Measurements from ENCODE around the gene TENM4.

GRCh38 chr11:78613378-78613813, 827.4 kb downstream of the TENM4 start:
- TF ChIP-seq, protein P1, sequence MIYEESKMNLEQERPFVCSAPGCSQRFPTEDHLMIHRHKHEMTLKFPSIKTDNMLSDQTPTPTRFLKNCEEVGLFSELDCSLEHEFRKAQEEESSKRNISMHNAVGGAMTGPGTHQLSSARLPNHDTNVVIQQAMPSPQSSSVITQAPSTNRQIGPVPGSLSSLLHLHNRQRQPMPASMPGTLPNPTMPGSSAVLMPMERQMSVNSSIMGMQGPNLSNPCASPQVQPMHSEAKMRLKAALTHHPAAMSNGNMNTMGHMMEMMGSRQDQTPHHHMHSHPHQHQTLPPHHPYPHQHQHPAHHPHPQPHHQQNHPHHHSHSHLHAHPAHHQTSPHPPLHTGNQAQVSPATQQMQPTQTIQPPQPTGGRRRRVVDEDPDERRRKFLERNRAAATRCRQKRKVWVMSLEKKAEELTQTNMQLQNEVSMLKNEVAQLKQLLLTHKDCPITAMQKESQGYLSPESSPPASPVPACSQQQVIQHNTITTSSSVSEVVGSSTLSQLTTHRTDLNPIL (CRISPR knock-in tag; IDR thresholded peaks at IDR 0.05; ENCODE audit: low read depth): no peak
- TF ChIP-seq ISL1 (CRISPR knock-in tag; IDR thresholded peaks at IDR 0.05) (no peak), GLIS3 (CRISPR knock-in tag; IDR thresholded peaks at IDR 0.05) (no peak), ZFP3 (CRISPR knock-in tag; IDR thresholded peaks at IDR 0.05) (no peak), BACH2 (CRISPR knock-in tag; IDR thresholded peaks at IDR 0.05; ENCODE audit: borderline replicate concordance) (no peak)
